GM12873 (cell line): ENCODE measurements around the gene PCDH1.

Experiments used
- CTCF ChIP-seq: IDR thresholded peaks from 2 replicates; pipeline ENCODE4 v1.5.1; 2012; ENCODE audit warnings: low read depth, mild to moderate bottlenecking, moderate library complexity, low read length, control low read depth; ENCODE audit not compliant: insufficient read depth; ENCODE audit errors: missing control alignments

Gene PCDH1

GRCh38 chr5:141864371-141865370 is 13.5 kb downstream of the PCDH1 start:
- no peak for TF ChIP-seq CTCF

- TF ChIP-seq CTCF, result peak; percentile 36
These were observed 14.5 kb downstream of the PCDH1 start for GRCh38 chr5:141863569-141864178.

GRCh38 chr5:141862936-141863543 is 15.2 kb downstream of the PCDH1 start:
- no peak for TF ChIP-seq CTCF

GRCh38 chr5:141861194-141861593 is 17.0 kb downstream of the PCDH1 start:
- no peak for TF ChIP-seq CTCF

- no peak for TF ChIP-seq CTCF
These were observed 20.0 kb downstream of the PCDH1 start for GRCh38 chr5:141858079-141858765.

GRCh38 chr5:141857226-141857625 is 21.0 kb downstream of the PCDH1 start:
- no peak for TF ChIP-seq CTCF
